GM18499 (cell line): Measurements from ENCODE around the gene PPFIBP1.
"Not testable (repeated sequence)": the region's sequence is repeated elsewhere in the genome, so short reads cannot be mapped to it uniquely, and the experiment has no call there.

Experiments used
- ATAC-seq: cut with Tn5 transposase; IDR thresholded peaks from one replicate; pipeline ENCODE4 v1.9.1; 2021; ENCODE audit warnings: moderate number of reproducible peaks; ENCODE audit not compliant: insufficient read depth, unreplicated experiment

The PPFIBP1 gene

GRCh38 chr12:27537855-27538675 lies 14.1 kb downstream of the PPFIBP1 start:
- ATAC-seq: no peak

GRCh38 chr12:27539191-27539631 lies 15.2 kb downstream of the PPFIBP1 start:
- no peak for ATAC-seq

GRCh38 chr12:27541031-27541719 lies 17.2 kb downstream of the PPFIBP1 start:
- ATAC-seq: no peak

GRCh38 chr12:27542628-27543027 lies 18.6 kb downstream of the PPFIBP1 start:
- ATAC-seq: no peak

GRCh38 chr12:27544858-27545257 lies 20.9 kb downstream of the PPFIBP1 start:
- ATAC-seq: not testable (repeated sequence)

GRCh38 chr12:27545665-27546064 lies 21.7 kb downstream of the PPFIBP1 start:
- ATAC-seq: no peak

GRCh38 chr12:27547592-27547991 lies 23.6 kb downstream of the PPFIBP1 start:
- ATAC-seq: no peak

GRCh38 chr12:27548301-27549199 lies 24.5 kb downstream of the PPFIBP1 start:
- ATAC-seq: no peak

GRCh38 chr12:27549236-27549800 lies 25.3 kb downstream of the PPFIBP1 start:
- no peak for ATAC-seq

- no peak for ATAC-seq
These were observed 26.0 kb downstream of the PPFIBP1 start for GRCh38 chr12:27549801-27550652.

- ATAC-seq: no peak
These were observed 26.6 kb downstream of the PPFIBP1 start for GRCh38 chr12:27550653-27550975.

- no peak for ATAC-seq
These were observed 27.3 kb downstream of the PPFIBP1 start for GRCh38 chr12:27551172-27551840.

- no peak for ATAC-seq
These were observed 28.2 kb downstream of the PPFIBP1 start for GRCh38 chr12:27552235-27552634.

GRCh38 chr12:27552886-27553560 lies 29.0 kb downstream of the PPFIBP1 start:
- ATAC-seq: no peak

- ATAC-seq: no peak
These were observed 29.9 kb downstream of the PPFIBP1 start for GRCh38 chr12:27553941-27554340.

GRCh38 chr12:27554421-27555186 lies 30.6 kb downstream of the PPFIBP1 start:
- no peak for ATAC-seq

- ATAC-seq: no peak
These were observed 31.4 kb downstream of the PPFIBP1 start for GRCh38 chr12:27555361-27555760.
